OCI-LY7 (cell line): ENCODE data around the gene CTRB1. TPM values are rescaled to one million over a fixed set of nuclear protein-coding genes. Genes with fewer than 3 reads are reported as not detected.

Experiments
- BruUV-seq: library from RNA; stranded (reverse); fragments of 400-500 nt; replicated peaks from 2 replicates; lab custom pipeline; 2021; lab: Mats Ljungman, UMichigan
- CTCF ChIA-PET: fragments of 300-600 bp; sonication (Branson Sonifier 250); formaldehyde crosslinking; loops from one replicate; lab custom pipeline; 2022; ENCODE audit warnings: antibody characterized with exemption; ENCODE audit not compliant: unreplicated experiment; lab: Charles Lee
- POLR2A ChIA-PET: fragments of 300-600 bp; sonication (Branson Sonifier 250); formaldehyde crosslinking; loops from one replicate; lab custom pipeline; 2022; ENCODE audit warnings: antibody characterized with exemption; lab: Charles Lee
- DNase-seq: peaks from one replicate; pipeline ENCODE4 v3.0.0-alpha.2; 2015; ENCODE audit warnings: low spot score
- H2AFZ ChIP-seq: fragments of 200-600 bp; sonication (generic), shearing (Covaris generic); 2 replicates; pipeline ENCODE4 v1.6.1; 2014; ENCODE audit warnings: mild to moderate bottlenecking, antibody characterized with exemption, low read length, moderate library complexity
- H3K27ac ChIP-seq: fragments of 200-600 bp; sonication (generic); 2 replicates; pipeline ENCODE4 v1.5.1; 2014; ENCODE audit warnings: mixed run types, low read depth, mild to moderate bottlenecking, moderate library complexity, low read length, inconsistent platforms; ENCODE audit not compliant: poor library complexity, severe bottlenecking
- H3K36me3 ChIP-seq: fragments of 200-600 bp; sonication (generic); 2 replicates; pipeline ENCODE4 v1.6.1; 2014; ENCODE audit warnings: mild to moderate bottlenecking, antibody characterized with exemption, low read length, moderate library complexity, mixed read lengths; ENCODE audit not compliant: insufficient read depth
- H3K4me1 ChIP-seq: fragments of 200-600 bp; sonication (generic); 2 replicates; pipeline ENCODE4 v1.5.1; 2014; ENCODE audit warnings: mild to moderate bottlenecking, low read length; ENCODE audit not compliant: insufficient read depth, poor library complexity, severe bottlenecking
- H3K4me2 ChIP-seq: fragments of 200-600 bp; sonication (generic); 2 replicates; pipeline ENCODE4 v1.6.1; 2014; ENCODE audit warnings: mild to moderate bottlenecking, low read length
- H3K4me3 ChIP-seq: fragments of 200-600 bp; sonication (generic); 2 replicates; pipeline ENCODE4 v1.5.1; 2014; ENCODE audit warnings: mild to moderate bottlenecking, low read depth, low read length; ENCODE audit not compliant: poor library complexity, severe bottlenecking
- H3K79me2 ChIP-seq: fragments of 200-600 bp; sonication (generic); 2 replicates; pipeline ENCODE4 v1.6.1; 2016; ENCODE audit warnings: low read depth, mild to moderate bottlenecking, low read length, moderate library complexity, mixed read lengths; ENCODE audit not compliant: insufficient read depth
- H3K9me2 ChIP-seq: fragments of 200-600 bp; sonication (generic); 2 replicates; pipeline ENCODE4 v1.6.1; 2016; ENCODE audit warnings: mild to moderate bottlenecking, low read length, mixed read lengths; ENCODE audit not compliant: insufficient read depth
- H3K9me3 ChIP-seq: fragments of 200-600 bp; sonication (generic); 2 replicates; pipeline ENCODE4 v1.6.1; 2014; ENCODE audit warnings: mild to moderate bottlenecking, mixed run types, low read length, mixed read lengths
- H4K20me1 ChIP-seq: fragments of 200-600 bp; sonication (generic); 2 replicates; pipeline ENCODE4 v1.6.1; 2014; ENCODE audit warnings: mild to moderate bottlenecking, antibody characterized with exemption, low read length, moderate library complexity, mixed read lengths; ENCODE audit not compliant: insufficient read depth
- EZH2phosphoT487 ChIP-seq: fragments of 200-600 bp; sonication (generic); IDR thresholded peaks from 2 replicates; pipeline ENCODE4 v1.6.1; 2018; ENCODE audit warnings: low read depth, borderline replicate concordance, mild to moderate bottlenecking, mixed run types, antibody characterized with exemption, low read length, moderate library complexity, mixed read lengths
- intact Hi-C: fragments of 100-400 bp; cut with micrococcal nuclease; formaldehyde crosslinking; loops from one replicate; pipeline ENCODE4 v1.10.0; 2022; ENCODE audit not compliant: unreplicated experiment
- total RNA-seq, 2 experiments: library from RNA; depleted of rRNA in 1 of 2; stranded (reverse); fragments of >200 nt in 1 of 2; shearing (Covaris generic) in 1 of 2; gene quantifications; 2 replicates each; pipeline ENCODE4 v1.2.3, GENCODE V29; 2014 to 2022
- TF ChIP-seq, protein P1 (sequence below): fragments of 200-600 bp; sonication (generic); conservative IDR thresholded peaks from 2 replicates; pipeline ENCODE4 v1.5.1; 2014; ENCODE audit warnings: mild to moderate bottlenecking, antibody characterized with exemption, low read length, moderate library complexity, mixed read lengths

CTRB1 gene
- total RNA-seq, 2 experiments from 2014 or later, result not detected

DNA sequence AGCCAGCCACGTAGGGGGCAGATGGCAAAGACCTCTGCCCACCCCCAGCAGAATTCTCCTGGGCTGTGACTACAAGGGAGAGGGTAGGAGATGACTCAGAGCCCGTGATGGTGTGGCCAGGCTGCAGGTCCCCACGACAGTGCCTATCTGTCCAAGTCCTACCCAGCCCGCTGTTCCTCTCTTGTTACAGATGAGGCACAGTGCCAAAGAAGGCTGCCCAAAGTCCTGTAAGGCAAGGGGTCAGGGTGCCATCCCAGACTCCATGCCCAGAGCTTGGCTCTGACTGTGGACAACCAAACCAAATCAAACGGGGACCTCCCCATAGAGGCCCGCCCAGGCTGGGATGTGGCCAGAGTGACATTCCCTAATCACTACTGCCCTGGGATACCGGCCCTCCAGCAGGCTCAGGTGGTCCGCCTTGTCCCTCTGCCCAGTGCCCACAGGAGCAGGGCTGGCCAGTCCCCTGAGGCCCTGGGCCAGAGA is 45.2 kb downstream of the CTRB1 start:
- H3K4me2 ChIP-seq, result no peak overlapping the region
- no peak overlapping the region for H2AFZ ChIP-seq
- no TSS peak for BruUV-seq
- H4K20me1 ChIP-seq, result no peaks in the 10 kb centered on the region
- no peaks in the 10 kb centered on the region for H3K4me1 ChIP-seq
- no peak for TF ChIP-seq EZH2phosphoT487
- TF ChIP-seq, protein P1, sequence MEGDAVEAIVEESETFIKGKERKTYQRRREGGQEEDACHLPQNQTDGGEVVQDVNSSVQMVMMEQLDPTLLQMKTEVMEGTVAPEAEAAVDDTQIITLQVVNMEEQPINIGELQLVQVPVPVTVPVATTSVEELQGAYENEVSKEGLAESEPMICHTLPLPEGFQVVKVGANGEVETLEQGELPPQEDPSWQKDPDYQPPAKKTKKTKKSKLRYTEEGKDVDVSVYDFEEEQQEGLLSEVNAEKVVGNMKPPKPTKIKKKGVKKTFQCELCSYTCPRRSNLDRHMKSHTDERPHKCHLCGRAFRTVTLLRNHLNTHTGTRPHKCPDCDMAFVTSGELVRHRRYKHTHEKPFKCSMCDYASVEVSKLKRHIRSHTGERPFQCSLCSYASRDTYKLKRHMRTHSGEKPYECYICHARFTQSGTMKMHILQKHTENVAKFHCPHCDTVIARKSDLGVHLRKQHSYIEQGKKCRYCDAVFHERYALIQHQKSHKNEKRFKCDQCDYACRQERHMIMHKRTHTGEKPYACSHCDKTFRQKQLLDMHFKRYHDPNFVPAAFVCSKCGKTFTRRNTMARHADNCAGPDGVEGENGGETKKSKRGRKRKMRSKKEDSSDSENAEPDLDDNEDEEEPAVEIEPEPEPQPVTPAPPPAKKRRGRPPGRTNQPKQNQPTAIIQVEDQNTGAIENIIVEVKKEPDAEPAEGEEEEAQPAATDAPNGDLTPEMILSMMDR, result no peak
- H3K9me3 ChIP-seq, result no peaks in the 10 kb centered on the region
- H3K79me2 ChIP-seq, result no peaks in the 10 kb centered on the region
- H3K27ac ChIP-seq, result no peak overlapping the region
- H3K36me3 ChIP-seq, result no peaks in the 10 kb centered on the region
- ChIA-PET CTCF (no interaction called here), POLR2A (no interaction called here)
- no peak overlapping the region for H3K4me3 ChIP-seq
- intact Hi-C loops, result no loop called here
- H3K9me2 ChIP-seq, result no peaks in the 10 kb centered on the region
- no peak for DNase-seq

DNA sequence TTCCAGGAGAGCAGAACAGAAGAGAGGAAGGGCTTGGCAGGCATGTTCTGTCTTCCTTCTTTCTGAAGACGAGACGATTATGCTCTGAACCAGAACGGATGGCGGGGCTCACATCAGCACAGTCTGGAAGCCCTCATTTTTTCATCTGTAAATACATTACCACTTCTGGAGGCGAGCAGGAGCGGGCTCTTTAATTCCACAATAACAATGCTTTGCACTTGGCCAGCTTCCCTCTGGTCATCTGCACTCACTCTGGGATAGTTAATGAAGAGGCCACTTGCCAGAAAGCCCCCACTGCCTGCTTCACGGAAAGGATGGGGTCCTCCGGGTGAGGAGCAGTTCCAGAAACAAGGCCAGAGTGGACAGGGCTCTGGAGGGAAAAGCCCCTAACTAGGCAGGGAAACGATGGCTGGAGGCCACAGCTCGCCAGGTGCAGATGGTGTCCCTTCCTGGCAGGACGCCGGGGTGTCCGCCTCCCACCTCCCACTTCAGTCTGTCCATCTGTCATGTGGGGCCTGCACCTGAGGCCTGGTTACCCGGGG is 45.7 kb downstream of the CTRB1 start:
- H2AFZ ChIP-seq, result no peak overlapping the region
- no TSS peak for BruUV-seq
- no peaks in the 10 kb centered on the region for H3K36me3 ChIP-seq
- ChIA-PET POLR2A (no interaction called here), CTCF (no interaction called here)
- no peaks in the 10 kb centered on the region for H3K79me2 ChIP-seq
- no peak for DNase-seq
- no peak overlapping the region for H3K4me3 ChIP-seq
- intact Hi-C loops, result no loop called here
- no peak overlapping the region for H3K27ac ChIP-seq
- peak overlapping the region; percentile 63 for H3K4me2 ChIP-seq
- H3K9me3 ChIP-seq, result no peaks in the 10 kb centered on the region
- H3K9me2 ChIP-seq, result no peaks in the 10 kb centered on the region
- no peaks in the 10 kb centered on the region for H4K20me1 ChIP-seq
- TF ChIP-seq, protein P1, result no peak
- TF ChIP-seq EZH2phosphoT487, result no peak
- H3K4me1 ChIP-seq, result no peaks in the 10 kb centered on the region
